Activated CD8-positive, alpha-beta T cell treated with anti-CD3 and anti-CD28 coated beads for 36 hours (primary cell): Measurements from ENCODE around the gene DENND2C. TPM values are rescaled to one million over a fixed set of nuclear protein-coding genes. Genes with fewer than 3 reads are reported as not detected.

Experiments
- ATAC-seq: fragments of 200-7000 bp; cut with Tn5 transposase; one replicate; pipeline ENCODE4 v1.10.0; 2021; ENCODE audit warnings: mild to moderate bottlenecking, moderate library complexity
- CTCF ChIA-PET: fragments of 350-600 bp; sonication (Branson Sonifier 250); formaldehyde crosslinking; loops from one replicate; lab custom pipeline; 2021; ENCODE audit warnings: antibody characterized with exemption; lab: Charles Lee
- POLR2A ChIA-PET: fragments of 350-600 bp; sonication (Branson Sonifier 250); formaldehyde crosslinking; loops from one replicate; lab custom pipeline; 2021; ENCODE audit warnings: antibody characterized with exemption; lab: Charles Lee
- DNase-seq: peaks from one replicate; pipeline ENCODE4 v3.0.0-alpha.2; 2020
- H3K27ac Mint-ChIP-seq: one replicate; pipeline ENCODE4 v1.8.0; 2021; ENCODE audit warnings: mild to moderate bottlenecking, mixed read lengths
- H3K27me3 Mint-ChIP-seq: one replicate; pipeline ENCODE4 v1.8.0; 2021; ENCODE audit warnings: mixed read lengths
- H3K36me3 Mint-ChIP-seq: one replicate; pipeline ENCODE4 v1.8.0; 2021; ENCODE audit warnings: low read depth, mixed read lengths
- H3K4me1 Mint-ChIP-seq: one replicate; pipeline ENCODE4 v1.8.0; 2021; ENCODE audit warnings: low read depth, mixed read lengths
- H3K4me3 Mint-ChIP-seq: one replicate; pipeline ENCODE4 v1.8.0; 2021; ENCODE audit warnings: mild to moderate bottlenecking, moderate library complexity, mixed read lengths
- H3K9me3 Mint-ChIP-seq: one replicate; pipeline ENCODE4 v1.8.0; 2021; ENCODE audit warnings: mixed read lengths
- intact Hi-C: fragments of 100-400 bp; cut with micrococcal nuclease; formaldehyde crosslinking; loops from one replicate; pipeline ENCODE4 v1.10.0; 2022
- total RNA-seq, 2 experiments: library from RNA; stranded (reverse); gene quantifications; one replicate each; pipeline ENCODE4 v1.2.3, GENCODE V29; 2021
- TF ChIP-seq, protein P1 (sequence below): fragments of 200-600 bp; IDR thresholded peaks from one replicate; pipeline ENCODE4 v1.8.0; 2022; ENCODE audit warnings: antibody characterized with exemption, mild to moderate bottlenecking

DENND2C gene
- total RNA-seq, 2 experiments from 2014 or later: 0.99 to 1.5 TPM

DNA sequence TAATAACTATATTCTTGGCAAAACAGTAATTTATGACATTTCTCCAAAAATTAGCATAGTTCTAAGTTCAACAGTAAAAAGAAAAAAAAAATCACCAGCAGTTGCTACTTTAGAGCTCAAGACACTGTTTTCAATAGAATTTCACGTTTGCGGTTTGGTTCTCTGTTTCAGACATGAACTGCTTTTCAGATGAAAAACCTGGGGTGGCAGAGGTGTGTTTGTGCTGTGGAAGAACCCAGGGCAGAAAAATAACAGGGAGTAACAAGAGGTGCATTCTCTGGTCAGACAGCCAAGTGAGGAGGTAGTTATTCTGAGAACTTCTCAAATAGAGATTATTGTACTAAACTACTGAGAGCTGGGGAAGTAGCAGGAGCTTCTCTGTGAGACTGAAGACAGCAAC is 37.8 kb upstream of the DENND2C start:
- ChIA-PET POLR2A (interaction anchor here (3.8 kb wide), 1 partner anchor 8 kb away, joined by 15 read pairs; the partner anchor contains the start of gene NRAS), CTCF (interaction anchor here (1.2 kb wide), 1 partner anchor 15 kb away, joined by 3 read pairs; no protein-coding TSS in a partner anchor)
- no peak for DNase-seq
- peaks cover 39% of the 10 kb centered on the region for H3K36me3 Mint-ChIP-seq
- H3K4me1 Mint-ChIP-seq: peaks cover 2% of the 10 kb centered on the region
- H3K4me3 Mint-ChIP-seq: no peak overlapping the region
- H3K27me3 Mint-ChIP-seq: no peaks in the 10 kb centered on the region
- H3K9me3 Mint-ChIP-seq: no peaks in the 10 kb centered on the region
- no peak overlapping the region for H3K27ac Mint-ChIP-seq
- TF ChIP-seq, protein P1, sequence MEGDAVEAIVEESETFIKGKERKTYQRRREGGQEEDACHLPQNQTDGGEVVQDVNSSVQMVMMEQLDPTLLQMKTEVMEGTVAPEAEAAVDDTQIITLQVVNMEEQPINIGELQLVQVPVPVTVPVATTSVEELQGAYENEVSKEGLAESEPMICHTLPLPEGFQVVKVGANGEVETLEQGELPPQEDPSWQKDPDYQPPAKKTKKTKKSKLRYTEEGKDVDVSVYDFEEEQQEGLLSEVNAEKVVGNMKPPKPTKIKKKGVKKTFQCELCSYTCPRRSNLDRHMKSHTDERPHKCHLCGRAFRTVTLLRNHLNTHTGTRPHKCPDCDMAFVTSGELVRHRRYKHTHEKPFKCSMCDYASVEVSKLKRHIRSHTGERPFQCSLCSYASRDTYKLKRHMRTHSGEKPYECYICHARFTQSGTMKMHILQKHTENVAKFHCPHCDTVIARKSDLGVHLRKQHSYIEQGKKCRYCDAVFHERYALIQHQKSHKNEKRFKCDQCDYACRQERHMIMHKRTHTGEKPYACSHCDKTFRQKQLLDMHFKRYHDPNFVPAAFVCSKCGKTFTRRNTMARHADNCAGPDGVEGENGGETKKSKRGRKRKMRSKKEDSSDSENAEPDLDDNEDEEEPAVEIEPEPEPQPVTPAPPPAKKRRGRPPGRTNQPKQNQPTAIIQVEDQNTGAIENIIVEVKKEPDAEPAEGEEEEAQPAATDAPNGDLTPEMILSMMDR: no peak
- no peak for ATAC-seq
- intact Hi-C loops: no loop called here

DNA sequence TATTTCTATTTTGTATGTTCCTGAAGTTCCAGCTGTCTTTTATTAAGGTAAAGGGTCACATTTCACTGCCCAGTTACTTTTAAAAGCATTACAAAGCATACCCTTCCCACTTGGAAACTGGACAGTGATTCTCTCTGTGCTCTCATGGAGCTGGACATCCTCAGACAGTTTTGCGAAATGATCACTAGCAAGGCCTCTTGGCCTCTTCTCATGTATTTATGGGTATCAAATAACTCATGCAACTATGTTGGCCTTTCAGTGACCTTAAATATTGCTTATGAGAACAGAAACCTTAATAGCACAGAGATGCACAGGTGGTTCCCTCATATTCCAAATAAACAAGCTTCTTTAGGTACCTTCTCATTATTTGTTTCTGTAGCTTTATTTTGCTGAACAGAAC is 33.4 kb upstream of the DENND2C start:
- no peaks in the 10 kb centered on the region for H3K9me3 Mint-ChIP-seq
- H3K4me1 Mint-ChIP-seq: peaks cover 2% of the 10 kb centered on the region
- intact Hi-C loops: no loop called here
- TF ChIP-seq, protein P1: no peak
- CTCF ChIA-PET: interaction anchor here (1.7 kb wide), 1 partner anchor 10 kb away, joined by 4 read pairs; no protein-coding TSS in a partner anchor
- H3K27ac Mint-ChIP-seq: no peak overlapping the region
- H3K4me3 Mint-ChIP-seq: no peak overlapping the region
- H3K36me3 Mint-ChIP-seq: peaks cover 19% of the 10 kb centered on the region
- POLR2A ChIA-PET: interaction anchor here (1.1 kb wide), 1 partner anchor 10 kb away, joined by 3 read pairs; no protein-coding TSS in a partner anchor
- DNase-seq (no peak), ATAC-seq (no peak)
- H3K27me3 Mint-ChIP-seq: peaks cover under 1% of the 10 kb centered on the region

DNA sequence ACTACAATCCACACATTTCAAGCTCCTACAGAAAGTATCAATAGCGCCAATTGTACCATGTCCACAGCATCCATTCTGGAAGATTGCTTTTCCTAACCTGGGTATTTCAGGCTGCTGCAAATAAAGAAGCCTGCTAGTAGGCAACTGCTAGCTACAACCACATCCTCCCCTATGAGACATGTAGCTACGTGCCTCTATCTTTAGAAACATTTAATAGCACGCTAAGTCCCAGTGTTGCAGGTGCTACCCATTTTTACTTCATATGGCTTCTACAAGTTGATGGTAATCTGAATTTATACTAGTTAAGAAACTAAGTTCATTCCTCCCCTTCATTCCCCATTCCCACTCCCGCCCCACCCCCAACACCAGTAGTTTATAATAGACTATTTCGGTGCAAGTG is 32.9 kb upstream of the DENND2C start:
- H3K27ac Mint-ChIP-seq: no peak overlapping the region
- peaks cover 2% of the 10 kb centered on the region for H3K4me1 Mint-ChIP-seq
- H3K4me3 Mint-ChIP-seq: no peak overlapping the region
- TF ChIP-seq, protein P1: no peak
- no peaks in the 10 kb centered on the region for H3K9me3 Mint-ChIP-seq
- POLR2A ChIA-PET: no interaction called here
- DNase-seq (no peak), ATAC-seq (no peak)
- CTCF ChIA-PET: interaction anchor here (1.7 kb wide), 1 partner anchor 10 kb away, joined by 4 read pairs; no protein-coding TSS in a partner anchor
- intact Hi-C loops: no loop called here
- peaks cover 16% of the 10 kb centered on the region for H3K36me3 Mint-ChIP-seq
- peaks cover 1% of the 10 kb centered on the region for H3K27me3 Mint-ChIP-seq

DNA sequence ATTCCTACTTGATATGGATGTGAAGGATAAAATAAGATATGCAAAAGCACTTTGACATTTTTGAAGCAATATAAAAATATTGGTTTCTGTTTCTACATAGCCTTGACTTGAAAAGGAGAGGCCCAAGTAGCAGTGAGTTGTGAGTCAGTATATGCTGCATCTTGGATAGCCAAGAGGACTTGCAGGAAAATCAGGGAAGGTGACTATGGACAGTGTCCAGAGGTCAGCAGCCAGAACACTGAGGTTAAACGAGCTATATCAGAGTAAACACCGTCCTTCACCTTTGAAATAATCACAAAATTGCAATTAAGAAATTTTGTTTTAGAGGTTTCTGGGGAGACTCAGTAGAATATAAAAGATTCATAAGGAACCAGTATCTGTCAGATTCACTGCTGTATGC is 32.1 kb upstream of the DENND2C start:
- DNase-seq: no peak
- TF ChIP-seq, protein P1: no peak
- H3K36me3 Mint-ChIP-seq: peaks cover 8% of the 10 kb centered on the region
- POLR2A ChIA-PET: no interaction called here
- CTCF ChIA-PET: no interaction called here
- intact Hi-C loops: no loop called here
- no peaks in the 10 kb centered on the region for H3K9me3 Mint-ChIP-seq
- no peak for ATAC-seq
- H3K4me3 Mint-ChIP-seq: no peak overlapping the region
- H3K27me3 Mint-ChIP-seq: peaks cover 3% of the 10 kb centered on the region
- H3K4me1 Mint-ChIP-seq: no peaks in the 10 kb centered on the region
- no peak overlapping the region for H3K27ac Mint-ChIP-seq

DNA sequence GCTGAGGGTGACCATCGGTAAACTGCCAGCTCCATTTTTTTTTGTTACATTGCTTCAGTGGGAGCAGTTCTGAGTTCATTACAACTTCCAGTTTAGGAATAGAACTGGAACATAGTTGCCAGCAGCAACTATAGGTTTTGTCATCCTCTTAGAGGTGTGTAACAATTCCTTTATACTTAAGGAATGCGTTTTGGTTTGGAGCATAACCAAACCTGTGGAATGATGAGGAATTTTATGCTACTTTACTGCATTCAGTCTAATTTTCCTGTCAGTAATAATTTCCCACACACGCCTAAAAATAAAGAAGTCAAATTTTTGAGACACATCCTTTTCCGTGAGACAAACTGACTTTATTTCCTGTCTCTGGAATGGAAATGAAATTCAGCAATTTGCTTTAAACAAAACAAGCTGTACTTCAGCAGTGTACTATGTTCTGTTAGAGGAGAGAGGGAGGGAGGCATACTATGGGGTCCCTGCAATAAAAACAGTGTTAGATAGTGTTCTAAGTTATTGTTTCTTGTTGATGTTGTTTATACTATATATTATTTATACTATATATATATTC is 30.3 kb upstream of the DENND2C start:
- no peak overlapping the region for H3K27ac Mint-ChIP-seq
- no peaks in the 10 kb centered on the region for H3K9me3 Mint-ChIP-seq
- ATAC-seq (no peak), DNase-seq (no peak)
- H3K4me1 Mint-ChIP-seq: no peaks in the 10 kb centered on the region
- CTCF ChIA-PET: interaction anchor here (1.2 to 1.7 kb wide), 3 partner anchors 16 to 353 kb away, joined by 3 to 4 read pairs (median 3); no protein-coding TSS in a partner anchor
- TF ChIP-seq, protein P1: no peak
- H3K36me3 Mint-ChIP-seq: peaks cover 1% of the 10 kb centered on the region
- no peak overlapping the region for H3K4me3 Mint-ChIP-seq
- peaks cover 10% of the 10 kb centered on the region for H3K27me3 Mint-ChIP-seq
- POLR2A ChIA-PET: no interaction called here
- intact Hi-C loops: no loop called here
